GM18498 (cell line): ENCODE results near the gene SMPD3.
A peak's percentile ranks its signal among the peaks of the same experiment; 100 is the strongest.

ENCODE experiments used
- ATAC-seq: cut with Tn5 transposase; IDR thresholded peaks from one replicate; pipeline ENCODE4 v1.9.1; 2021; ENCODE audit warnings: mild to moderate bottlenecking, moderate library complexity; ENCODE audit not compliant: unreplicated experiment

SMPD3 gene

DNA sequence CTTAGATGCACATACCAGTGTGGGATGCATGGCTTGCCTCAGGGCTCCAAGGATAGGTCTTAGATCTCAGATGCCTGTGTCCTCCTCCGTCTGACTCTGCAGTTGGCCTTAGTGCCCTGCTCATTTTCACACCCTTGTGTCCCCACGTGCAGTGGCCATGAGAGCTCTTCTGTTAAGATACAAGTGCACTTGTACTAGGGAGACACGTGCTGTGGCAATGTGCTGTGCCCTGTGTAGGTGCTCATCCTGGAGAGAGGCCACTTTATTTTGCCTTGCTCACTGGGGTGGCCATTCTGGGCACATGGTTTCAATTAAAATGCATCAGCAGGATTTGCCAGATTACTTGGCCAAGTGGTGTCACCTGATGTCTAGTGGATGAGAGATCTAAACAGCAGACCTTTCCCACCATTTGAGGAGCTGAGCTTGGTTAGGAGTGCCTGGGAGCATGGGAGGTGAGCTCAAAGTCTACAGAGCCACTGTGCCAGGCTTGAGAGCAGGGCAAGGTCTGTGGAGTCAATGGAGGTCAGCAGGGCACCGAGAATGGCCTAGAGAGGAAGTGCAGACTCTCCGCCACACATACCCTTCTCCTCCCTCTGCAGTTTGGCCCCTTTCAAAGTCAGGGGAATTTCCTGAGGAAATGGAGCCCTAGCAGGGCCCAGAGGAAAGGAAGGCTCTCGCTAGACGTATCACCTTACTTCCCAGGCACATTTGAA, 25.2 kb upstream of the SMPD3 start:
- ATAC-seq: no peak

DNA sequence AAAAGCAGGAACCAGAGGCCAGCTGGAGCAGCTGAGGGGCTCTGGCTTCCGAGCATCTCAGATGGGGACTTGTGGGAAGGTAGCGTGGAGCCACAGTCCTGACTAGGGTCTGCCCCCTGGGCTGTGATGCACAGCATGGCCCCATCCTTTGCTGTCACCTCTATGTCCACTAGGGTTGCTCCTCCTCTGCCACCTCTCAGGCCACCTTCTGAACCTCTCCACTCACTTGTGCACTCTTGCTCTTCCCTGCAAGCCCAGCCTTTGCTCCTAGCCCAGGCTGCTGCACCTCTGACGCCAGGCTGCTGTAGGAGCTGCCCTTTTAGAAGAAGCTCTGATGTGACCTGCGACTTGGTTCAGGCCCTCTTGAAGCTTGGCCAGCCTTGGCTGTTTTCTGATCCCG, 24.3 kb upstream of the SMPD3 start:
- ATAC-seq: no peak

DNA sequence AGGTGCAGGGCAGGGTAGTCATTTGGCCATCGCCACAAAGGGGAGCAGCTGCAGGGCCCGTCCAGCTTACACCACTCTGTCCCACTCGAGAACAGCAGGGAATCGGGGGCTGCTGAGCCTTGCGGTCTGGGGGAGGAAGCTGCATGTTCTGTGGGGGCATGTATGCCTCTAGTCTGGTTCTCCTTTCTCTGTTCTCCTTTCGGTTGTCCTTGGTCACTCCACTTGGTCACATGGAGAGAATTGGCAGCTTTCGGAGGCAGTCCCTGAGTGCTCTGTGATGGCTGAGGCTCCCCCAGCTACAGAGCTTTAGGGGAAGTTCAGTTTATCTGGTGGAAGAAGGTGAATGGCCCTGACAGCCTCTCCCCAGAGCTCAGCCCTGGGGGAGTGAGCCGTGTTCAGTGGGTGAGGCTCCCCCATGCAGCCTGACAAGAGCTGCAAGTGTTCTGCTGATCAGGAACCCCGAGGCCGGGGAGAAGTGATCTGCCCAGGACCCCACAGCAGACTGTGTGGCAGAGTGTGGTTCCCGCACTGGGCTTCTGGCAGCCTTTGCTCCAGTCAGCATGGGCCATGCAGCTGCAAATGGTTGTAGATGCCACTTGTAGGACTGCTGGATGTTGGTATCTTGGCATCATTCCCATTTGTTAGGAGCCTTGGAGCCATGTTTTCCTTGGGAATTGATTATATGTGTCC, 22.3 kb upstream of the SMPD3 start:
- peak; percentile 96 for ATAC-seq

DNA sequence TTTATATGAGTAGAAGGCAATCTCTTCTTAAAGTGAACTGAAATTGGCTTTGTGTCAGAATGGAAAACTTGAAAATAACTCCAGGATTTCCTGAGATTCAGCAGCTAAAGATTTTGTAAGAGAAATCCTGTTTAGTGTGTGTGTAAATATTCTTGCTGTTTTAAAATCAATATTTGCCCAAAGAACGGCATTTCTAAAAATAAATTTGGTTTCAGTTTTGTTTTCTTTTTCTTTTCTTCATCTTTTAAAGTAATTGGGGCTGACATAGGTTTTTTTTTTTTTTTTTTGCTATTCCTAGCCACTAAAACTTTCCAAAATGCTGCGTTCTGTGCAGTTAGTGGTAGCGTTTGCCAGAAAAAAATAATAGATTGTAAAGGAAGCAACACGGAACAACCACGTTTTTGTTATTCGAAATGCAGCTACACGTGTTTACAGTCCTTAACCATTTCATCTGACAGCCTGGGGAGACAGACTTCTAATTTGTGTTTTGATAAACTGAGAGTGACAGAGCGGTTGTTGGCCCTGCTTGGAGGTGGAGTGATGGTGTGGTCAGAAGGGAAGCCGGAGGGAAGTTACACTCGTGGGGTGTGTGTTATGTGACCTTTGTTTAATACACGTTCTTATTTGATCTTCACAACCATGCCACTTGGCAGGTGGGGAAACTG, 21.6 kb upstream of the SMPD3 start:
- peak; percentile 34 for ATAC-seq

DNA sequence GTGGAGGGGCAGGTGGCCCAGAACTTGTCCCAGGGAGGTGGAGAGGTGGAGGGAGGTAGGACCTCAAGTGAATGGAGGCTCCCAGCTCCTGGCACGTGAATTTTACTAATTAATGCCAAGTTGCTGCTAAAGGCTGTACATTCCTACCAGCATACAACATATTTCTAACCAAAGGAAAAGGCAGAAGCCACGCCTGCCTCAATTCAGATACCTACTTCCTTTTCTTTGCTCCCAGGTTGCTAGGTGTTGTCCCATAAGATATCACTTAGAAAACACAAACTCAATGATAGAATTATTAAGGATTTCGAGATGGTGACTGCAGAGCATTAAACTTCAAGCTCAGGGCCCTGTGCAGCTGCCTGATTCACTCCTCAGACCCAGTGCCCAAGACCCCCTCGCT, 20.5 kb upstream of the SMPD3 start:
- no peak for ATAC-seq

DNA sequence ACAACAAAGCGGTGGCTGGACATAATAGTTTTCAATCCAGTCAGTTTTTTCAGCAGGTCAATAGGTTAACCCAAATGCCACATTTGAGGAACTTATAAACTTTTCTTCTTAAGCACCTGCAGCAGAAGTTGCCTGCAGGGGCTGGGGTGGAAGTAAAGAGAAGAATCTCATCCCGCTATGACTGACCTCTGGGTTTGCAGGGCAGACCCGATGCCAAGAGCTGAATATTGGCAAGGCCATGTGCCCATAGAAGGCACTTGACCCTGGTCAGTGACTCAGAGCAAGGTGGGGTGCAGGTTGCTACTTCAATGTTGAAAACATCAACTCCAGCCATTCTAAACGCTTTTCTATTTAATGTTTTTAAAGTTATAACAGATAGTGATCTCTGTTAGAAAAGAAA, 17.9 kb upstream of the SMPD3 start:
- no peak for ATAC-seq

DNA sequence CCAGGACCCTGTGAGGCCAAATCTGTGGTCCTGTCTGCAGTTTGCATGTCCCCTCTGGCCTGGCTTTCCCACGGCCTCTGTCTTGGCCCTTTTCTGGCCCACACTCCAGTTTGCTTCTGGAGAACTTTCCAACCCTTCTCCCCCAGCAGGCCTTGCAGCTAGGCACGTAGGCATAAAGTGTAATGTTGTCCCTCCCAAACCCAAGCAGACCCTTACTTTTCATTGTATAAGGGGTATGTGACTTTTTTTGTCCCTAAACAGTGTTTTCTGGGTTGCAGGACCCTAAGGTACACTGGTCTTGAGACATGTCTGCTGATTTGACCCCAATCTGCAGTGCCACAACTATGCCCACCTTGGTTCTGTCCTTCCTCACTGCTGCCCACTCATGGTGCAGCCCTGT, 15.6 kb upstream of the SMPD3 start:
- ATAC-seq: no peak

DNA sequence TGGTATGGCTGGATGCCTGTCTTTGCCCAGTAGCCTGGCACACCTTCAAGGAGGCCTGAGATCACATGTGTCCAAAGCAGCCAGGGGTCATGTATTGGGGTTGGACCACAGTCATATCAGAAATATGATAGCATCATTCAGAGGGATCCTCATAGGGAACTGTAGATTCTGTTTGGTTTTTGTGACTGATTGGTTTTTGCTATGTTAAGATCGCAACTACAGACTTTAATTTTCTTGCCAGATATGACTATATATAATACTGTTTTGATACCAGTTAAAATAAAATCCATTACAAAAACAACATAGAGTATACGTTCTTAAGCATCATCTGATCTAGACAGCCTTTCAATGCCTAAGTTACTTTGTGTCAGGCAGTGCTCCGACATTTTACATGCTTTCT, 11.8 kb upstream of the SMPD3 start:
- ATAC-seq: no peak

DNA sequence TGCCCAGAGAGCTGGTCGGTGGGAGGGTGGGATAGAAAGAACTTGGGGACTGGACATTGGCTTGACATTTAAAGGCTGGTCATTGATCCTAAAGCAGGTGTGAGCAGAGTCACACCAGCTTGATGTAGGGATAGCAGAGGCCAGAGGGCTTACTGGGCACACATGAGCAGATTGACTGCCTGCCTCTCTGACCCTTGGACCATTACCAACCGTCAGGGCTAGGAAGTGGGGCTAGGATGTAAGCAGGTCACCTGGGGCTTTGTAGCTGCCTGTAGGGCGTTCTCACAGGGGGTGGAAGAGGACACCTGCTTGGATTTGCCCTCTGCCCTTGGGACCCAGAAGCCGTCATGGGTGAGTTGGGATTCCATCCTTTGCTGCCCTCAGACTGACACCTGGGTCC, 11.1 kb upstream of the SMPD3 start:
- ATAC-seq: no peak

DNA sequence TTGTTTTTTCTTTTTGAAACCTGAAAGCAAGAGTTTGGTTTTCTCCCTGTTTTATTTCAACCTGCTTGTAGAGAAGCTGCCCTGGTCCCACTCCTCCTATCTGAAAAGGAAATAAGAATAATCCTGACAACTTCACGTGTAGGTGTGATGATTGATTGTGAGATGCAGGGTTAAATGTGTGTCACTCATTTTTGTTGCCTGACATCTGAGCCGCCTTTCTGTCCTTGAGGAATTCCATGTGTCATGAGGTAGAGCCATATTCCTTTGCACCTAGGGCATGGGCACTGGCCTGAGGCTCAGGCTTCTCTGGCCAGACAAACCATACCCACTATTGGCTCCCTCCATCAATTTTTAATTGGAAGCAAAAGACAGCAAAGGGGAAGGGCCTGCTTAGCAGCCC, 10.2 kb upstream of the SMPD3 start:
- ATAC-seq: no peak

DNA sequence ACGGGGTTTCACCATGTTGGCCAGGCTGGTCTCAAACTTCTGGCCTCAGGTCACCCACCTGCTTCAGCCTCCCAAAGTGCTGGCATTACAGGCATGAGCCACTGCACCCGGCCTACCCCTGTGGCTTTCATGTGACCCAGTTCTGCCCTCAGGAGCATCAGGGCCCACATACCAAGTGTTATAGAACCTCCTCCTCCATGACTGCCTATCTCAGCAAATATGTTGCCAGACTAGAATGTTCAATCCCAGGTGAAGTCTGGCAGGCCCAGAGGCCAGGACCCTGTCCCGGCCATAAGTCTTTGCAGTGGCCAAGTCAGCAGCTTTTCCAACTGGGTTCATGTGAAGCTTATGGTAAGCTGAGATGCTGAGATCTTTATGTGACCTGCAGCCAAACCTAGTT, 9.8 kb upstream of the SMPD3 start:
- no peak for ATAC-seq

DNA sequence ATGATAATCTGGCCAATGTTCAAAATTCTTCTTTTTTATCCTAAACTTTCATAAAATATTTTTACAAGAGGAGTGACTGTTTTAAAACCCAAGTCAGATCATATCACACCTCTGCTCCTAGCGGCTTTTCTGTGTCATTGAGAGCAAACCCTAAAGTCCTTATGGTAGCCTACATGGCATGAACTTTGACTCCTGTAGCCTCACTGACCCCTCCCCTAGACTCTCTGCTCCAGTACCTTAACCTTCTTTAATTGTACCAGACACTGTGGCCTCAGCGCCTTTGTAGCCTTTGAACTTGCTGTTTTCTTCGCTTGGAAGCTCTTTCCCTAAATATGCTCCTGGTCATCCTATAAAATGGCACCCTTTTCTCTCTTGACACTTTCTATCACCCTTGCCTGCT, 7.3 kb upstream of the SMPD3 start:
- no peak for ATAC-seq

DNA sequence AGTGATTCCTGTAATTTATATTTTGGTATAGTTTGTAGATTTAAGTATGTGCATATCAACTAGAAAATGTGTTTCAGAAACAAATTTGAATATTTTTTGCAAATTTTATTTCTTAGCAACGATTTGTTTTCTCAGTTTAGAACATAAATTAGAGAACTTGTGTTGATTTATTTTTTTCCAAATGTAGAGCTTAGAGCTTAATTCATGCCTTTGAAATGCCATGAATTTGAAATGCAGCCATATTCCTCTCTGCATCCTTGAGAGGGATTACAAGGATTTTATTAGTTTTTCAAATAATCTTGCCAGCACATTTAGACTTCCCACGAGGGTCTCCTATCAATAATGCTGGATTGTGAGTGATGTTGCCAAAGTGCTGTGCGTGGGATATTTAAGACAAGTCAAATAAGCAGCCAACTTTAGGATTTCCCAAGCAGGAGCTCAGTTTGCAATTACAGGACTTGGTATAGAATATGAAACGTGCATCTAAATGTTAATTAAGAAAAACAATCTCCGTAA, 6.7 kb upstream of the SMPD3 start:
- no peak for ATAC-seq

DNA sequence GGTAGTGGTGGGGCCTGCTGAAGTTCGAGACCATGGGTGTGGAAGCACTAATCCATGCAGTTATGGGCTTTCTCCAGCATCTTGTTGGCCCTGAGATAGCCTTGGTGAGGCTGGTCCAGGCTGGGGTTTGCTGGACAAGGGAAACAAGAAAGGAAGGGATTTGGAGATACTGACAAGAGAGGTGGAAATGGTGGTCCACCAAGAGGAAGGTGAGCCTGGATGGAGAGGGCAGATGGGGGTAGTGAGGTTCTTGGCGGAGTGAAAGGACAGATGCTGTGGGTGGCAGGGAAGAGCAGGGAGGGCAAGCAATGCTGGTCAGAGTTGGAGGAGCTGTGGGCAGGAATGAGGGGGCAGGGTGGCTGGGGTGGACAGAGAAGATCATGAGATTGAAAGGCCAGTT, 5.5 kb upstream of the SMPD3 start:
- no peak for ATAC-seq

DNA sequence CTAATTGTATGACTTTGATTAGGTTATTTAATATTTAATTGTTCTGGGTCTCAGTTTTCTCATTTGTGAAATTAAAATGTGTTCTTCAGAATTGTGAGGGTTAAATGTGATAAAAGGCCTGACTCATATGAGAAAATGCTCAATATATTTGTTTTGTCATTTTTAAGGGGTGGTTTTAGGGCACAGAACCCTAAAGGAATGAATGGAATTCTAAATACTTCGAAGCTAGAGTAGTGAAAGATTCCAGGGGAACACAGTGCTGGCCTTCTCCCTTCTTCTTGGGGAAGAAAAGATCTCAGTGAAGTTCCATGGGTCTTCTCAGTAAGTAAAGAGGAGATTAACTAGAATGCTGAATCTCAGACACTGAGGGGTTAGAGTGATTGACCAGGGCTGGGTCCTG, 3.9 kb upstream of the SMPD3 start:
- no peak for ATAC-seq

DNA sequence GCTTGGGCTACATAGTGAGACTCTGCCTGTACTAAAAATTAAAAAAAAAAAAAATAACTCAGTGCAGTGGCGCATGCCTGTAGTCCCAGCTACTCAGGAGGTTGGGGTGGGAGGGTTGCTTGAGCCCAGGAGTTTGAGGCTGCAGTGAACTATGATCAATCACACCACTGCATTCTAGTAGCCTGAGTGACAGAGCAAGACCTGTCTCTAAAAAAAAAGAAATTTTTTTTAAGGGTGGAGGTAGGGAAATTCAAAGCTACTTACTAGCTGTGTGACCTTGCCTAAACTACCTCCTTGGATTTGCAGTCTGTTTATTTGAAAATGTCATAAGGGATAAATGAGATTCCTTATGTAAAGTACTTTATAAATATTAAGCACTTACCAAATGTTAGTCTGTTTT, 3.4 kb upstream of the SMPD3 start:
- ATAC-seq: no peak

DNA sequence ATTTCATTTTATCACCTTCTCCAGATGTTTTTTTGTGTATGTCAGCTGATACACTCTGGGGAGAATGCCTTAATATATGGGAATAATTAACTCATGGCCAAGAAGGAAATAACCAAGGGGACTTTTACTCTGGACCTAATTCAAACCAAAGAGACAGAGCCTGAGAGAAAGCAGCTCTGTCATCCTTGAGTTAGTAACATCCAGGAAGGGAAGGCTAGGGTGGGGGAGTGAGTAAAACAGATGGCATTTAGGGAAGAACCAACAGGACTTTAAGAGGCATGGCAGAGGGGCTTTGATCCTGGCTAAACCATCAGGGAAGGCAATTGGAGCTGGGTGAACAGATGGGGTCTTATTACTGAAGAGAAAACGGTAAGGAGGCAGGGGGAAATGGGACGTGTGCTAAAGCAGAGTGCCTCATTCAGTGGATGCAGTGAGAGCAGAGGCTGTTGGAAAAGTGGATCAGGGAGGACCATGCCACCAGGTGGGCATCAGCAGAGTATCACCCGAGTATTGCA, 2.5 kb upstream of the SMPD3 start:
- no peak for ATAC-seq

DNA sequence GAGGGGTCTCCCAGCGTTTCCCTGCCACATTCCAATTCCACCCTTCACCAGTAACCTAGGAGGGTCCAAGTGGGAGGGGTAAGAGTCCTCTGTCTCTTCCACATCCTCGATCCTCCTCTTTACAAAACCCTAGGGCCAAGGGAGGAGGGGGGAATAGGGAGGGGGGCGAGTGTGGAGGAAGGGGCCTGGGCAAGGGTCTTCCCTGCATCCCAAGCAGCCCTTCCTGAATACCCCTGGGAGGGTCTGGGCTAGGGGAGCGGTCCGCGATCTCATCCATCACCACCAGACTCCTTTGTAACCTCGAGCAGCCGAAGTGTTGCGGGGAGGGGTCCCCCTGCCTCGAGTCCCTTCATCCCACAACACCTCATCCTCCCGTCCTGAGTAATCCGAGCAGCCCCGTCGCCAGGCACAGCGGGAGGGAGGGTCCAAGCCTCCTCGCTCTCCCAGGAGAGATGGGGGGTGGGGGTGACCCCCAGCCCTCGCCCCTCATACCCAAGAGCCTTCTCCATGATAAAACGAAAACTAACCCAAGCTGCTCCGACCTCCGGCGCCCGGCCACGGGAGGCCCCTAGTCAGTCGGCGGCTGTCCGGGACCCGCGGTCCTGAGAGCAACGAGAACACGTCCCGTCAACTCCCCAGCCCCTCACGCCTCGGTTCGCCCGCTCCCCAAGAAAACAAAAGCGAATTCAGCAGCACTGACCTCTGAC, 502 bp downstream of the SMPD3 start:
- peak; percentile 28 for ATAC-seq

DNA sequence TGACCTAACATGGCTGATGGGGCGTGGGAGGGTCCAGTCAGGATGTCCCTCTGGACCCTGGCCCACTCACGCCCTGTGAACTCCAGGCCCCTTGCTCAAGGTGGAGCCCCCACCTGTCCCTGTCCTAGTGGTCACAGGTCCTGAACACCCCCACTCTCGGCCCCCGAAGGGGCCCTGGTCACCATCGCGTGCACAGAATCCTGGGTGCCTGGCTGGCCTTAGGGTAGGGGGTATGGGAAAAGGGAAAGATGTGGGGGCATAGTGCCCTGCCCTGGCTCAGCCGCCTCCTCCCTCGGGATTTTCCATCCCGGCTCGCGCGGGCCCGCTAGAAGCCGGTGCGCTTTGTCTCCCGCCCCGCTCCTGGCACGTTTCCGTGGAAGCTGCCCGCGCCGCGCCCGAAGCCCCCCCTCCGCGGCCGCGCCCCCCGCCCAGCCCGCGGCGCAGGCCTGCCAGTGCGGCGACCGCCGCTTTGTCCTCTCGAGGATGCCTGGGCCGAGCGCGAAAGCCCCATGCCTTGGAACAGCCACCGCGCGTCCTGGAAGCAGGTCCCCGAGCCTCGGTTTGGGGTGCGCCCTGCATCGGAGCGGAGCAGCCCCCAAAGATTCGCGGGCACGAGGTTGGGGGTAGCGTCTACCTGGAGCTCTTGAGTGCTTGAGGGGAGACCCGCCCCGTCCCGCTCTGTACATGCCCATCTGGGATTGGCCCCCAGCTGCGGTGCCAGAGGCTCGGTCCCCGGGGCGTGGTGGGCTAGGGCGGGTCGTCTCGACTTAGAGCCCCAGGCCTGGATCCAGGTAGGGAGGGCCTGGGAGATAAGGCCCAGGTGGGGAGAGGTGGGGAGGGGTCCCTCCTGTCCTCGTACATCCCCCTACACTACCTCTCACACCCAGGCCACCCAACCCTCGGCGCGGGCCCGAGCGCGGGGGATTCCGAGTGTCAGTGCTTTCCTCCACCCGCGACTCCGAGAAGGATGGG, 1.3 kb downstream of the SMPD3 start:
- ATAC-seq: no peak

DNA sequence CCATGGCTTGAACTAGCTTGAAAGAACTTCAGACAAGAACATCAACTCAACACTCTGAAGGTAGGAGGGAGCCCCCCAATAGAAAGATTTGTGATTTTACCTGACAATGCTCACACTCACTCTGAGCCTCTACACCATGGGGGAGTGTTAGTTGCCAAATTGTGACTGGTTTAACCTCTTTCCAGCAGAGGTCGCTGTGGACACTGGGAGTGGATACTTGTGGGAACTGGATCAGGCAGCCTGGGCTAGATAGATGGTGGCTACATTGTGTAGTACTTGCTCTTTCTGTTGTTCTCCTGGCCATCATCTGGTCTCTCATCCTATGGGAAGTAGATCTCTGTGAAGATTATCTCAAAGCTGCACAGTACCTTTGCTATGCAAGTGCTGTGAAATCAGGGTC, 2.9 kb downstream of the SMPD3 start:
- no peak for ATAC-seq
